ENCODE measurements around the gene NSDHL.

NSDHL gene

GRCh38 chrX:152830312-152831305, at the start of gene NSDHL, which contains the start of gene CETN2:
TSS of gene NSDHL (plus strand) at chrX:152831063. CDS start at chrX:152846325, 15,262 bp downstream.
TSS of gene CETN2 (minus strand) at chrX:152830757. CDS start at chrX:152830710, 47 bp downstream.
- TF ChIP-seq GATA2 (IDR thresholded peaks at IDR 0.05; ENCODE audit: low read depth, low read length) (no peak), GATA3 (IDR thresholded peaks at IDR 0.05; ENCODE audit: low read depth, low read length) (no peak)

GRCh38 chrX:152798945-152799344, 31.9 kb upstream of the NSDHL start:
- TF ChIP-seq GATA2 (IDR thresholded peaks at IDR 0.05; ENCODE audit: low read depth, low read length) (no peak), GATA3 (IDR thresholded peaks at IDR 0.05; ENCODE audit: low read depth, low read length) (no peak)

GRCh38 chrX:152806035-152806434, 24.8 kb upstream of the NSDHL start:
- TF ChIP-seq GATA3 (IDR thresholded peaks at IDR 0.05; ENCODE audit: low read depth, low read length) (no peak), GATA2 (IDR thresholded peaks at IDR 0.05; ENCODE audit: low read depth, low read length) (no peak)

GRCh38 chrX:152810403-152810802, 20.5 kb upstream of the NSDHL start:
- TF ChIP-seq GATA3 (IDR thresholded peaks at IDR 0.05; ENCODE audit: low read depth, low read length) (no peak), GATA2 (IDR thresholded peaks at IDR 0.05; ENCODE audit: low read depth, low read length) (no peak)

- no peak for TF ChIP-seq GATA2 (IDR thresholded peaks at IDR 0.05; ENCODE audit: low read depth, low read length)
- no peak for TF ChIP-seq GATA3 (IDR thresholded peaks at IDR 0.05; ENCODE audit: low read depth, low read length)
These were observed 17.7 kb upstream of the NSDHL start for GRCh38 chrX:152813206-152813605.

GRCh38 chrX:152814048-152814447, 16.8 kb upstream of the NSDHL start:
- TF ChIP-seq GATA3 (IDR thresholded peaks at IDR 0.05; ENCODE audit: low read depth, low read length) = no peak
- no peak for TF ChIP-seq GATA2 (IDR thresholded peaks at IDR 0.05; ENCODE audit: low read depth, low read length)

- TF ChIP-seq GATA3 (IDR thresholded peaks at IDR 0.05; ENCODE audit: low read depth, low read length) (no peak), GATA2 (IDR thresholded peaks at IDR 0.05; ENCODE audit: low read depth, low read length) (peak; percentile 69)
These were observed 13.6 kb upstream of the NSDHL start for GRCh38 chrX:152817078-152817764.

GRCh38 chrX:152818356-152818755, 12.5 kb upstream of the NSDHL start:
- TF ChIP-seq GATA2 (IDR thresholded peaks at IDR 0.05; ENCODE audit: low read depth, low read length) = no peak
- TF ChIP-seq GATA3 (IDR thresholded peaks at IDR 0.05; ENCODE audit: low read depth, low read length) = no peak

- TF ChIP-seq GATA3 (IDR thresholded peaks at IDR 0.05; ENCODE audit: low read depth, low read length) (no peak), GATA2 (IDR thresholded peaks at IDR 0.05; ENCODE audit: low read depth, low read length) (no peak)
These were observed 11.6 kb upstream of the NSDHL start for GRCh38 chrX:152819266-152819665.

GRCh38 chrX:152819732-152820131, 11.1 kb upstream of the NSDHL start:
- TF ChIP-seq GATA3 (IDR thresholded peaks at IDR 0.05; ENCODE audit: low read depth, low read length) = no peak
- no peak for TF ChIP-seq GATA2 (IDR thresholded peaks at IDR 0.05; ENCODE audit: low read depth, low read length)

GRCh38 chrX:152821145-152821765, 9.6 kb upstream of the NSDHL start:
- no peak for TF ChIP-seq GATA2 (IDR thresholded peaks at IDR 0.05; ENCODE audit: low read depth, low read length)
- no peak for TF ChIP-seq GATA3 (IDR thresholded peaks at IDR 0.05; ENCODE audit: low read depth, low read length)

- no peak for TF ChIP-seq GATA2 (IDR thresholded peaks at IDR 0.05; ENCODE audit: low read depth, low read length)
- TF ChIP-seq GATA3 (IDR thresholded peaks at IDR 0.05; ENCODE audit: low read depth, low read length) = no peak
These were observed 8.3 kb upstream of the NSDHL start for GRCh38 chrX:152822383-152823086.

GRCh38 chrX:152823657-152824056, 7.2 kb upstream of the NSDHL start:
- no peak for TF ChIP-seq GATA2 (IDR thresholded peaks at IDR 0.05; ENCODE audit: low read depth, low read length)
- no peak for TF ChIP-seq GATA3 (IDR thresholded peaks at IDR 0.05; ENCODE audit: low read depth, low read length)
